Measurements from ENCODE around the gene ART1. TPM values are rescaled to one million over a fixed set of nuclear protein-coding genes. Genes with fewer than 3 reads are reported as not detected.

Gene ART1
- total and polyA plus RNA-seq, 9 donors, result 0.15 TPM; not detected in 8

DNA sequence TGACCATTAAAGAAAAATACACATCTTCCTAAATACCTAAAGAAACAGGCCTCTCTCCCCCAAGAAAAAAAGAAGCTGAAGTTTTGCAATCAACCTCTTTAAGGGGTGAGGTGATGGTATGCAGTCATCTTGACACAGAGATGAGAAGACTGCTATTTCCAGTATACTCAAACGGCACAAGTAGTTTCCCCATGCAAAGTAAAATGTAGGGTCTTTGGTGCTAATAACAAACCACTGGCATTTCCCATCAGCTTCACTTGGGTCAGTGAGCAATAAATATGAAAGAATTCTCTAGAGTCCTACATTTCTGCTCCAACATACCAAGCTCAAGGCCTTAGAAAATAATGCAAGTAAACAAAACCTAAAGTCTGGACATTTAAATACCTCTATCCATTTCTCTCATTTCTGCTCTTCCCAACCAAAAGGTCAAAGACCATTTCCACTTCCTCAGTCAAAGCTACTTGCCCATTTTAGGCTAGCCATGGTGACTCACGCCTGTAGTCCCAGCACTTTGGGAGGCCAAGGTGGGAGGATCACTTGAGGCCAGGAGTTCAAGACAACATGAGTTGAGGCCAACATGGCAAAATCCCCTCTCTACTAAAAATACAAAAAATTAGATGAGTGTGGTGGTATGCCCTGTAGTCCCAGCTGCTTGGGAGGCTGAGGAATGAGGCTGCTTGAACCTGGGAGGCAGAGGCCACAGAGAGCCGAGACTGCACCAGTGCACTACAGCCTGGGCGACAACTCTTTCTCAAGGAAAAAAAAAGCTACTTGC is 65.7 kb downstream of the ART1 start:
- no peak overlapping the region for H3K27ac ChIP-seq
- intact Hi-C loops (cut with DNase I), result no loop called here
- H3K36me3 ChIP-seq, result no peaks in the 10 kb centered on the region
- H3K4me3 ChIP-seq, result no peak overlapping the region
- no peaks in the 10 kb centered on the region for H3K27me3 ChIP-seq
- H3K9me3 ChIP-seq, result no peaks in the 10 kb centered on the region
- TF ChIP-seq POLR2A (IDR thresholded peaks at IDR 0.05), result no peak
- TF ChIP-seq EP300 (IDR thresholded peaks at IDR 0.05), result no peak
- TF ChIP-seq CTCF (IDR thresholded peaks at IDR 0.05), result no peak
- H3K4me1 ChIP-seq (ENCODE audit: insufficient read depth), result no peaks in the 10 kb centered on the region
- 85 to 88% (median 85%) methylated on average over 4 of the region's 4 CpGs for WGBS, 3 donors
- DNase-seq, result no peak

- intact Hi-C loops (cut with DNase I), result no loop called here
- H3K36me3 ChIP-seq, result no peaks in the 10 kb centered on the region
- 49 to 58% (median 50%) methylated on average over 6 of the region's 6 CpGs for WGBS, 3 donors
These were observed 67.3 kb downstream of the ART1 start for GRCh38 chr11:3712274-3712673.

More at GRCh38 chr11:3712274-3712673, 67.3 kb downstream of the ART1 start:
- H3K27me3 ChIP-seq, result no peaks in the 10 kb centered on the region
- DNase-seq, result no peak
- no peak overlapping the region for H3K27ac ChIP-seq
- no peak overlapping the region for H3K4me3 ChIP-seq
- TF ChIP-seq EP300 (IDR thresholded peaks at IDR 0.05) (no peak), CTCF (IDR thresholded peaks at IDR 0.05) (no peak), POLR2A (IDR thresholded peaks at IDR 0.05) (no peak)
- H3K4me1 ChIP-seq (ENCODE audit: insufficient read depth), result no peaks in the 10 kb centered on the region
- H3K9me3 ChIP-seq, result no peaks in the 10 kb centered on the region

Small RNAs within 50 kb of the gene (small RNA-seq; reads per million reads assigned to genes)
- not detected for gene RF00019

Other genes with a start within 250 kb of the ART1 start
- 1 to 10 TPM; 1.3 to 6.5 (median 3.8) TPM for gene ART5, start 3.1 kb upstream of the ART1 start, total RNA-seq
- 1 to 10 TPM; 2.8 to 3.1 TPM for gene ART5, start 3.1 kb upstream of the ART1 start, polyA plus RNA-seq
- 1 to 10 TPM in 4 of 7 donors, under 1 TPM in 3; 0.34 to 3.9 (median 1.1) TPM for gene CHRNA10, start 26.3 kb downstream of the ART1 start, total RNA-seq
- gene CHRNA10, start 26.3 kb downstream of the ART1 start, polyA plus RNA-seq, result under 1 TPM; 0.54 to 0.72 TPM
- 100 to 1,000 TPM in 3 of 7 donors, 10 to 100 TPM in 4; 59.4 to 126 (median 94.5) TPM for gene NUP98, start 152.4 kb downstream of the ART1 start, total RNA-seq
- 10 to 100 TPM; 38.5 to 67.4 TPM for gene NUP98, start 152.4 kb downstream of the ART1 start, polyA plus RNA-seq
- gene PGAP2, start 163.4 kb downstream of the ART1 start, total RNA-seq, result 10 to 100 TPM in 5 of 7 donors, 1 to 10 TPM in 2; 7.7 to 17.6 (median 10.9) TPM
- 10 to 100 TPM; 13.1 to 15.3 TPM for gene PGAP2, start 163.4 kb downstream of the ART1 start, polyA plus RNA-seq
- 10 to 100 TPM; 23.6 to 49.2 (median 39.6) TPM for gene RHOG, start 195.8 kb downstream of the ART1 start, total RNA-seq
- gene RHOG, start 195.8 kb downstream of the ART1 start, polyA plus RNA-seq, result 10 to 100 TPM; 23.3 to 41.0 TPM
- 10 to 100 TPM; 26.1 to 68.5 (median 58.7) TPM for gene STIM1, start 210.5 kb downstream of the ART1 start, total RNA-seq
- gene STIM1, start 210.5 kb downstream of the ART1 start, polyA plus RNA-seq, result 10 to 100 TPM; 54.7 to 75.2 TPM

Measured in ovary (tissue), 9 donors.